ENCODE measurements around the gene CTCF.
A peak's percentile ranks its signal among the peaks of the same experiment; 100 is the strongest.

CTCF gene

DNA sequence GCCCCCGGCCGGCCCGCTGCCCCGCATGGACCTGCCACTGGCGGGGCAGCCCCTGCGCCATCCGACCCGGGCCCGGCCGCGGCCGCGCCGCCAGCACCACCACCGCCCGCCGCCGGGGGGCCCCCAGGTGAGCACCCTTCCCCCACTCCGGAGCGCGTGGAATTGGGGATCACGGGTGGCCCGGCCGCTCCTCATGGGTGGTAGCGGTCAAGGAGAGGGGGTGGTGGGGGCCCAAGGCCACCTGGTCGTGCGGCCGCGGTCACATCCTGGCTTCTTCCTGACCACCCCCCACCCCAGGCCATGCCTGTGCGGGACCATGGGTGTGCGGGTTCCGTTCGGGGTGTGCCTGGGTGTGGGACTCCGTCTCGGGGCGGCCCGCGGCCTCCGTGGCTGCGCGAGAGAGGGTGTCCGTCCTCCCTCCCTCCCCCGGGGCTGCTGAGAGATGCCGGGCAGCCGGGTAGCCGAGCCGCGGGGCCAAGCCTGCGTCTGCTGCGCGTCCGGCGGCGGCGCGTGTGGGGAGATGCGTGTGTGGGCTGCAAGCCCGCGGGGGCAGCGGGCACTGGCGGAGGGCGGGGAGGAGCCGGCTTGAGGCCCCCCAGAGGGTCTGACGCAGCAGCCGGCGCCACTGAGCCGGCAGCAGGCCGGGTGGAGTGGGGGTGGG lies 90.9 kb downstream of the CTCF start:
- no peak for DNase-seq (ENCODE audit: low spot score)

- DNase-seq (ENCODE audit: low spot score): no peak
Observed at GRCh38 chr16:67653789-67654402, 91.6 kb downstream of the CTCF start.

GRCh38 chr16:67654403-67654911 lies 92.1 kb downstream of the CTCF start:
- no peak for DNase-seq (ENCODE audit: low spot score)

- no peak for DNase-seq (ENCODE audit: low spot score)
Observed at GRCh38 chr16:67655363-67655762, 93.0 kb downstream of the CTCF start.

GRCh38 chr16:67656344-67657016 lies 94.2 kb downstream of the CTCF start:
- DNase-seq (ENCODE audit: low spot score): no peak

DNA sequence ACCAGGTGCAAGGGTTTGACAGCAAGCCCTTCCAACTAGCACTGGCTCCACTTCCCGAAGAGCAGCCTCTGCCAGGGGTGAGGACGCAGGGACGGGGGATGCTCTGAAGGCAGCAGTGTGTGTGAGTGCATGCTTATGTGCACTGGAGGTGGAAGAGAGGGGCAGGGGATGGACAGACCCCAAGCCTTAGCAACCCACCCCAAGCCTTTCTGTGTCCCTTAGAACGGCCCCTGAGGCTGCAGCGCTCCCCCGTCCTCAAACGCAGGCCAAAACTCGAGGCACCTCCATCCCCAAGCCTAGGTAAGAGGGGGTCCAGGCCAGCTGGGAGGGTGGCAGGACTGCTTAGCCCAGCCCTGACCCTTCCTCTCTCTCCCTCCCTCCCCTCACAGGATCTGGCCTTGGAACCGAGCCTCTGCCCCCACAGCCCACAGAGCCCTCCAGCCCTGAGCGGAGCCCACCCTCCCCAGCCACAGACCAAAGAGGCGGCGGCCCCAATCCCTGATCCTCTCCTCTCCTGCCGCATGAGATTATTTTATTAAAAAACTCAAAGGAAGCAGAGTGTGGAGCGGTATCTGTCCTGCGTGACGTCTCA lies 94.8 kb downstream of the CTCF start:
- no peak for DNase-seq (ENCODE audit: low spot score)

DNA sequence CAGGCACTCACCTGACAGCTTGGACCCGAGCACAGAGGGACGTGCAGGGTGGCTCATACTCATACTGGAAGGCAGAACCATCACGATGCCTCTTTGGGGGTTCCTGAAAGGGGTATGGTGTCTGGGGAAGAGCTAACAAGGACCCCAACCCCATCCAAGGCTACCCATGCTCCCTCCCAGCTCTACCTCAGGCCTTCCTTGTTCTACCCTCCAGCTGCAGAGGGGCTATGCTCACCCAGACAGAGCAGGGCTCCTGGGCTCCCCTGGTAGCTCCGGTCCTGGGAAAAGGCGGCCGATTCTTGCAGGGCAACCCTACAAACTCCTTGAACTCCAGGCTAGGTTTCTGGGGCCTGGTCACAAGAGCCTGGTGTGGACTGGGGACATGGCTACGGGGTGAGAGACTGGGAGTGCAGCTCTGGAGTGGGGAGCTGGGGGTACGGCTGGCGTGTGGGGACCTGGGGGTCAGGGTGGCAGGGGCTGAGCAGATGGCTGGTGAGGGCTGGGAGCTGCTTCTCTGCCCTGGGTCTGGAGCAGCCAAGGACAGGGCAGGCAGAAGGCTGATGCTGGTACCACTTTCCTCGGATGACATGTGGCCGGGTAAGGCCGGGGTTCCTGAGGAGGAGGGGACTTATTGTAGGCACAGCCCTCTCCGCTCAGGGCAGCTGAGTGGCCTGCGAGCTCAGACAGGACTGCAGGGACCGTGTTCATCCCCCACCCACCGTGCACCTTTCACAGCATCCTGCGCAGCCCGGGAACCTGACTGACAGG lies 95.6 kb downstream of the CTCF start:
- no peak for DNase-seq (ENCODE audit: low spot score)

DNA sequence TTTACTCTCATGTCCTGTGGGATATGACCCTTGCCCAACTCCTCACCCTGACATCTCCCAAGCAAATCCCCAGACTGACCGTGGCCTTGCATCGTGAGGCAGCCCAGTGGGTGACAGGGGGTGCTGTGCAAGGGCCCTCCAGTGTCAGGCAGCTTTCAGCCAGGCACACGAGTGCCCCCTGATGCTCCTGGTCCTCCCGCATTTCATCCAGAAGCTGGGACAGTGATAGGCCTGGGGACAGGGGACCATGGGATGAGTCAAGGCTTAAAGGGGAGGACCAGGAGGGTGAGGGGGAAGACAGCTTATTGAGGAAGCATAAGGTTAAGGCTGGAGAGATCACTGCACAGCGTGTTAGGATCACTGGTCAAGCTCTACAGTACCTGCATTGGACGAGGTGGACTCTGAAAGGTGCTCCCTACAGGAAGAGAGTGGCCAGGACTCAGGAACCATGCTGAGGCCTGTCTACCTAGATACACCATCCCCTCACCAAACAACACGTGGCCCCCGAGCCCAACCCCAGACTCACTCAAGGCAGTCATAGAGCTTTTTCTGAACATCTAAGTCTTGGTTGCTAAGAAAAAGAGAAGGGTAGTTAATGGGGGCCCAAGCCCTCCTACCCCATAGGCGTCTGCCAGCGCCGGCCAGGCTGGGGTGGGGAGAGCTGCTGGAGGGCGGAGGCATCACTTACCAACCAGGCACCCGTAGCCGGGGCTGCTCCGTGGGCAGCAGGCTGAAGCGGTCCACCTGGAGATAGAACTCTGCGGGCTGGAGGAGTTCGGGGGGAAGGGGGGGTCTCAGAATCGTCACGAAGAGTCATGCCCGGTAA lies 96.7 kb downstream of the CTCF start:
- DNase-seq (ENCODE audit: low spot score): no peak

GRCh38 chr16:67659675-67660563 lies 97.6 kb downstream of the CTCF start, which contains the start of gene ACD:
ACD (minus strand) TSS chr16:67660260; CDS start chr16:67660220, 40 bp downstream.
- peak; percentile 90 for DNase-seq (ENCODE audit: low spot score)

GRCh38 chr16:67660564-67661028 lies 98.3 kb downstream of the CTCF start, which contains the start of gene PARD6A:
PARD6A (plus strand) TSS chr16:67660960; CDS start chr16:67661039, 79 bp downstream.
- peak; percentile 95 for DNase-seq (ENCODE audit: low spot score)

DNA sequence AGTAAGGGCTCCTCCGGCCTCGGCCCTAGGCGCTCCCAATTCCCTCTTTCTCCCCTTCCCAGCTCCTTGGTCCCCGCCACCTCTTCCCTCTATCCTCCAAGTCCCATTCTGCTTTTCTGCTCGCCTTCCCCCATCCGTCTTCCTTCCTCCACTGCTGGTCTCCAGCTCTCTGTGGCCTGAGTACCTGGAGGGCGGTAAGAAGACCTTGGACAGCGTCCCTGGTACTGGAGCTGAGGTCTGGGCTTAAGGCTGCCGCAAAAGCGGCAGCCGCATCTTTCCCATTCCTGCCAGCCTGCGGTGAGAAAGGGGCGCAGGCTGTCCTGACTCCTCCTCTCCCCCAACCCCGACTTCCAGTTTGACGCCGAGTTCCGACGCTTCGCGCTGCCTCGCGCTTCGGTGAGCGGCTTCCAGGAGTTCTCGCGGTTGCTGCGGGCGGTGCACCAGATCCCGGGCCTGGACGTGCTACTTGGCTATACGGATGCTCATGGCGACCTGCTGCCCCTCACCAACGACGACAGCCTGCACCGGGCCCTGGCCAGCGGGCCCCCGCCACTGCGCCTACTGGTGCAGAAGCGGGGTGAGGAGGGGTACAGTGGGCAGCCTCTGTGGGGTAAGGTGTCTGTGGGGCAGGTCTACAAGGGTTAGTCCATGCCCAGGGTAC lies 98.9 kb downstream of the CTCF start:
- DNase-seq (ENCODE audit: low spot score): no peak

DNA sequence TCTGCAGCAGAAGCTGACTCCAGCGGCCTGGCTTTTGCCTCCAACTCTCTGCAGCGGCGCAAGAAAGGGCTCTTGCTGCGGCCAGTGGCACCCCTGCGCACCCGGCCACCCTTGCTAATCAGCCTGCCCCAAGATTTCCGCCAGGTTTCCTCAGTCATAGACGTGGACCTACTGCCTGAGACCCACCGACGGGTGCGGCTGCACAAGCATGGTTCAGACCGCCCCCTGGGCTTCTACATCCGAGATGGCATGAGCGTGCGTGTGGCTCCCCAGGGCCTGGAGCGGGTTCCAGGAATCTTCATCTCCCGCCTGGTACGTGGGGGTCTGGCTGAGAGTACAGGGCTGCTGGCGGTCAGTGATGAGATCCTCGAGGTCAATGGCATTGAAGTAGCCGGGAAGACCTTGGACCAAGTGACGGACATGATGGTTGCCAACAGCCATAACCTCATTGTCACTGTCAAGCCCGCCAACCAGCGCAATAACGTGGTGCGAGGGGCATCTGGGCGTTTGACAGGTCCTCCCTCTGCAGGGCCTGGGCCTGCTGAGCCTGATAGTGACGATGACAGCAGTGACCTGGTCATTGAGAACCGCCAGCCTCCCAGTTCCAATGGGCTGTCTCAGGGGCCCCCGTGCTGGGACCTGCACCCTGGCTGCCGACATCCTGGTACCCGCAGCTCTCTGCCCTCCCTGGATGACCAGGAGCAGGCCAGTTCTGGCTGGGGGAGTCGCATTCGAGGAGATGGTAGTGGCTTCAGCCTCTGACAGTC lies 99.7 kb downstream of the CTCF start:
- no peak for DNase-seq (ENCODE audit: low spot score)

DNA sequence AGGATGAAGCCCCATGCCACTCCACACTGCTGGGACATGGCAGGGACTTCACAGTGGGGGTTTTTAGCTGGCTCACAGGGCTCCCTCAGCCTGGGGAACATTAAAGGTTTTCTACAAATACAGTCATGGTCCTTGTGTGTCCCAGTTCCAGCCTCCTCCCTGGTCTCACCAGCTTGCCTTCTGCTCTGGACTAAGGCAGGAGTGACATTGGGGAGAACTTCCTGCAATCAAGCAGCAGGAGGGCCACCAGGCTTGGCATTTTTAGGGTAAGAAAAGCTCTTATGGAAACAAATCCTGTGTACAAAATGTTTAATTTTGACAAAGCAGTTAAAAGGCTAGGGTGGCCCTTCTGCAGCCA lies 100.3 kb downstream of the CTCF start:
- no peak for DNase-seq (ENCODE audit: low spot score)

DNA sequence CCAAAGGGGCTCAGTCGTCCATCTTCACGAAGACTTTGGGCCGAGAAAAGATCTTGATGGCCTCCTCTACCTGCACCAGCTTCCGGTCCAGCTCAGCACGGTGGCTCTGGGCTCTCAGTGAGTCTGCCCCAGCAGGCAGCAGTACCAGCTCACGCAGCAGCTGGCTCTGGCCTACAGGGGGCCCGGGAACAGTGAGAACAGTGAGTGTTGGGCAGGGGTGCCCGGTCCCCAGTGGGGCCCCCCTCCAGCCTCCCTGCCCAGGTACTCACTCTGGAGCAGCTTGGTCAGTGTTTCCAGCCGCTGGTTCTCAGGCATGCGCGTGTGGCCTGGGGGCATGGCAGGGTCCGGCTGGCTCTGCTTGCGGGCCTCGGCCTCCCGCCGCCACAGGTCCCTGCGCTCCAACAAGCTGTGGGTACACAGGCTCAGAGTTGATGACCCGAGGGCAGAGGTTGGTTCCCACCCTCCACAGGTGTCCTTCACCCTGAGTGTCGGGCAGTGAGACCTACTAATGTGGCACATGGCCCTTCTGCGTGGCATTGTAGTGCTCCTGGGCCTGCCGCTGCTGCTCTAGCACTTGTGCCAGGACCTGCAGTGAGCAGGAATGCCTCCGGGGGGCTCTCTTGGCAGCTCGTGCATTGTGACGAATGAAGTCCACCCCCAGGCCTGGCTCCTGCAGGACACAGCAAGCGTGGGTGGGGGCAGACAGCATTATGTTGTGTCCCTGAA lies 101.0 kb downstream of the CTCF start:
- no peak for DNase-seq (ENCODE audit: low spot score)

GRCh38 chr16:67663877-67664222 lies 101.5 kb downstream of the CTCF start:
- DNase-seq (ENCODE audit: low spot score): no peak

- DNase-seq (ENCODE audit: low spot score): no peak
Observed at GRCh38 chr16:67664258-67664657, 101.9 kb downstream of the CTCF start.

- DNase-seq (ENCODE audit: low spot score): no peak
Observed at GRCh38 chr16:67664871-67665270, 102.5 kb downstream of the CTCF start.

GRCh38 chr16:67665598-67665997 lies 103.3 kb downstream of the CTCF start:
- DNase-seq (ENCODE audit: low spot score): no peak

All from LoVo (cell line).